Nephron (organoid): ENCODE results near the gene ASCL5.

Experiments
- H3K27ac Mint-ChIP-seq, 3 experiments: 2 replicates each; pipeline ENCODE4 v1.8.0; 2020; ENCODE audit warnings: mixed read lengths in 3 of 3, mild to moderate bottlenecking in 2 of 3, moderate library complexity in 1 of 3
- H3K27me3 Mint-ChIP-seq: 2 replicates; pipeline ENCODE4 v1.8.0; 2021; ENCODE audit warnings: low read depth, mild to moderate bottlenecking, moderate library complexity, mixed read lengths
- H3K36me3 Mint-ChIP-seq: 2 replicates; pipeline ENCODE4 v1.8.0; 2020; ENCODE audit warnings: low read depth, mixed read lengths
- H3K4me1 Mint-ChIP-seq: 2 replicates; pipeline ENCODE4 v1.8.0; 2020; ENCODE audit warnings: mixed read lengths
- H3K4me3 Mint-ChIP-seq, 3 experiments: 2 replicates each; pipeline ENCODE4 v1.8.0; 2020; ENCODE audit warnings: mild to moderate bottlenecking in 3 of 3, mixed read lengths in 3 of 3, moderate library complexity in 2 of 3
- H3K9me3 Mint-ChIP-seq: 2 replicates; pipeline ENCODE4 v1.8.0; 2020; ENCODE audit warnings: mixed read lengths
- CTCF ChIP-seq, 3 experiments: fragments of 200-600 bp; sonication (generic); IDR thresholded peaks; one replicate each; pipeline ENCODE4 v1.5.0; 2021; ENCODE audit warnings: antibody characterized with exemption in 3 of 3; ENCODE audit not compliant: unreplicated experiment in 3 of 3

The ASCL5 gene

DNA sequence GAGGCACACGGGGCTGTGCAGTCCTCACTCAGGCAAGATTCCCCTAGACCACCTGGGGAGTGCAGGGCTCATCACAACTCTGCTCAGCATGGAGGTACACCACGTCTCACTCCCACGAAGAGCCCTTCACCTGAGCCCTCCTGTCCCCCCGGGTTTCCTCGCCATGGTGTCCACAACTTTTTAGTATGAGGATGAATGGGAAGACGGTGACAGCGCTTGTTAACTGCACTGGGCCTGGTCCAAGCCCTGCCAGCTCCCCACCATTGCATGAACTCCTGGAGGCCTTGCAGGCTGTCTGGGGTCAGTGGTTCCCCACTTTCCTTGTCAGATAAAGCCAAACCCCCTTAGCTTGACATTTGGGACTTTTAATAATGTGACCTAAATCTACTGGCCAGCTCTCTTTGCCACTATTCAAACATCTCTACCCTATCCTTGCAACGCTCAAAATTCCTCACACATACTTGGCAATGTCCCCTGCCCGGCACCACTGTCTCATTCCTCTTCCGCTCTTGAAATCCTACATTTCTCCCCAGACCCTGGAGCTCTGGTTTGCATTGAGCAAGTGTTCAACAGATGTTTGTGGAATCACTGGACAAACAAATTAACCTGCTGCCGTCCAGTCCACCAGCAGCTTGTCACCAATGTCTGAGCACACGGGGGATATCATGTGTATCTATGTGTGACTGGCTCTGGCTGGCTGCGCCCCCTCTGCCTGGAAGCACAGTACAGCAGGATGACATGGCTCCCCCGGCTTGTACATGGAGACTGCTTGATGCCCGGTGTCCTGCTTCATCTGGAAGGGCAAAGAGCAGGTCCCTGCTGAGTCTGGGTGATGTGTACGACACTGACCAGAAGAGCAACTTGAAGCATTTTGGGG is 16.1 kb upstream of the ASCL5 start:
- Mint-ChIP-seq H3K9me3 (no peaks in the 10 kb centered on the region), H3K36me3 (peaks cover 72% of the 10 kb centered on the region), H3K27me3 (no peaks in the 10 kb centered on the region), H3K27ac (peak overlapping the region in 1 of 3 experiments; percentile 31), H3K4me3 (no peak overlapping the region), H3K4me1 (peaks cover 35% of the 10 kb centered on the region)
- TF ChIP-seq CTCF (IDR thresholded peaks at IDR 0.05; ENCODE audit: unreplicated experiment in 3 of 3), result no peak

DNA sequence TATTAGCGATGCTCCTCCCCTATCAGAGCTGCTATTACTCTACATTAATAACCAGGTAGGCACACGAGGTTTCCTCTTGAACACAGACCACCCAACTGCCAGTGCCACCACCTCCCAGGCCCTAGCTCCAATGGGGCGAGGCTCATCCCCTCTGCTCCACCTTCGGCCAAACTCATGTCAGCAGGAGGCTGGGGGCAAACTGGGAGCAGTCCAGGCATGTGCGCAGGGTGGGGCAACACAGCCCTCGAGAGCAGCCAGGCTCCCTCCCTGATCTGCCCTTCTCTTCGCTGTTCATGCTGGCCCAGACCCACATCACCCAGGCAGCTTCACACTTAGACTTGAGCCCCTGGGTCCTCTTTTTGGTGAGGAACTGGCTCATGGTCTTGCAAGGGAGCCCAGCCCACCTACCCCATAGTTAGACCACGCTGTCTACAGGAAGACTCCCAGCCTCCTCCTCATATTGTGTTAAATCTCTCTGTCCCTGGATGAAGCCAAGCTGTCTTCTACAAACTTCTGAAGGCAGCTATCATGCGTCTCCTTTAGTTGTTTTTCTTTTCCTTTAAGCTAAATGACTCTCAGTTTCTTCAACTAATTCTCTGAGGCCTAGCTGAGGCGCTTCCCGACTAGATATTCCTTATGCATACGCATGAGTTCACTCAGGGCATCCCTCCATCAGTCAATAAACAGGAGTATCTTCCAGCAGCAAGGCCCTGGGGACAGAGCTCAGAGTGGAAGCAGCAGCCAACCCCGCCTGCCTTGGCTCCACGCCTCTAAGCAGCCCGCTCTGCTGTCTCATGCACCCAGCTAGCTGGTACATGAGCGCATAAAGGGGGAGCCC is 15.2 kb upstream of the ASCL5 start:
- H3K4me3 Mint-ChIP-seq, result no peak overlapping the region
- peaks cover 67% of the 10 kb centered on the region for H3K36me3 Mint-ChIP-seq
- H3K27me3 Mint-ChIP-seq, result no peaks in the 10 kb centered on the region
- H3K27ac Mint-ChIP-seq, result peak overlapping the region in 2 of 3 experiments; percentile 31 to 53
- H3K4me1 Mint-ChIP-seq, result peaks cover 44% of the 10 kb centered on the region
- TF ChIP-seq CTCF (IDR thresholded peaks at IDR 0.05; ENCODE audit: unreplicated experiment in 3 of 3), result no peak
- no peaks in the 10 kb centered on the region for H3K9me3 Mint-ChIP-seq

GRCh38 chr1:201141418-201141817 is 14.4 kb upstream of the ASCL5 start:
- no peaks in the 10 kb centered on the region for H3K27me3 Mint-ChIP-seq
- no peak overlapping the region for H3K27ac Mint-ChIP-seq

GRCh38 chr1:201140941-201141260 is 13.9 kb upstream of the ASCL5 start:
- Mint-ChIP-seq H3K9me3 (no peaks in the 10 kb centered on the region), H3K4me3 (no peak overlapping the region), H3K27me3 (no peaks in the 10 kb centered on the region), H3K27ac (no peak overlapping the region), H3K36me3 (peaks cover 55% of the 10 kb centered on the region), H3K4me1 (peaks cover 50% of the 10 kb centered on the region)
- no peak for TF ChIP-seq CTCF (IDR thresholded peaks at IDR 0.05; ENCODE audit: unreplicated experiment in 3 of 3)

More at GRCh38 chr1:201141418-201141817, 14.4 kb upstream of the ASCL5 start:
- peaks cover 60% of the 10 kb centered on the region for H3K36me3 Mint-ChIP-seq
- no peaks in the 10 kb centered on the region for H3K9me3 Mint-ChIP-seq
- TF ChIP-seq CTCF (IDR thresholded peaks at IDR 0.05; ENCODE audit: unreplicated experiment in 3 of 3), result no peak
- H3K4me1 Mint-ChIP-seq, result peaks cover 49% of the 10 kb centered on the region
- no peak overlapping the region for H3K4me3 Mint-ChIP-seq

GRCh38 chr1:201140235-201140940 is 13.4 kb upstream of the ASCL5 start:
- Mint-ChIP-seq H3K9me3 (no peaks in the 10 kb centered on the region), H3K4me3 (no peak overlapping the region), H3K4me1 (peaks cover 50% of the 10 kb centered on the region), H3K27me3 (no peaks in the 10 kb centered on the region), H3K36me3 (peaks cover 57% of the 10 kb centered on the region), H3K27ac (peak overlapping the region in 1 of 3 experiments; percentile 30)
- TF ChIP-seq CTCF (IDR thresholded peaks at IDR 0.05; ENCODE audit: unreplicated experiment in 3 of 3), result no peak
